NCI-H510A treated with DMSO at 0.1 percent for 48 hours (cell line): ENCODE measurements around the gene SGCD.

Source experiments
- DNase-seq: peaks from one replicate; lab custom pipeline; 2025; lab: John Stamatoyannopoulos, UW

Gene SGCD

GRCh38 chr5:156513123-156513815 is 186.3 kb downstream of the SGCD start:
- DNase-seq, result no peak

DNA sequence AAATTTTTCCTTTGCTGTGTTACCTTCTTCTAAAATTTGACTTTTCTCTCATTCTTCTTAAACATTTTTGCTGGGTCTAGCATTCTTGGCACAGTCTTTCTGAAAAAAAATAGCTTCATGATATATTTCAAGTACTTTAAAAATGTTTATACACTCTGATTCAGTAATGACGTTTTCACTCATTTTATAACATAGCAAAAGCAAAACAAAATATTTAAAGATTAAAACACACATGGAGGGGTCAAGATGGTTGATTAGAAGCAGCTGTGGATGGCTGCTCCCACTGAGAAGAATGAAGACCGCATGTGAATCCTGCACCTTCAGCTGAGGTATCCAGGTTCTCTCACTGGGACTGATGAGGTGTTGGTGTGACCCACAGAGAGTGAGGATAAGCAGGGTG is 188.2 kb downstream of the SGCD start:
- no peak for DNase-seq

GRCh38 chr5:156515803-156516360 is 188.9 kb downstream of the SGCD start:
- no peak for DNase-seq

DNA sequence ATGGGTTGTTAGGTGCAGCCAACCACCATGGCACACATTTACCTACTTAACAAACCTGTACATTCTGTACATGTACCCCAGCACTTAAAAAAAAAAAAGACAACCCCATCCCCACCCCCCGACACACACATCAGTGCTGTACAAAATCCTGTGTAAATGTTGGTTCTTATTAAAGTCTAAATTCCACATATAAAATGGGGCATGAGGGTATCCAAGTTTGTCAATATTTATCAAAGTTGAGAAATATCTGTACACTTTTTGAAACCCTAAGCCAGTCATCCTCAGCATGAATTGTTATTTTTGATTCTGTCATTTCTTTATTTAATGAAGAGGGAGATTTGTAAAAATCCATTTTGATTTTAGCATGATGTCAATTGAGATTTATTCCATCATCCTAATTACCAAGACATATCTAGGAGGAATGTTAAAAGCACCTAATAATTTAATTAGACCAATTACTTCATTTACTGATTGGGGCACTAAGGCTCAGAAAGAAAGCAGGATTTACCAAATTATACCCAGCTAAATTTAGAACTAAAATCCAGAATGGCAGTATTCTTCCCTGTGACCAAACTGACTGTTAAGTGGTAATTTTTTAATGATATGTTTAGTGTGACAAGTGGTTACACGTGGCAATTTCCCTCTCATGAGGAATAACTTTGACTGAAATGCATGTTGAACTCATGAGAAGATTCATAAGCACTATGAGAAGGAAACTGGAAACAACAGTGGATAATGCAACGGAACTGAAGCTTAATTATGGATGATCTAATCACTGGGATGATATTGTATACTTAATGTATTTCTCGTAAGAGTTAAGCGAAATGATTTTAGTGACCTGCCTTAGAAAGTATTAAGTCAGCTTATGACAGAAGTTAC is 195.9 kb downstream of the SGCD start:
- DNase-seq, result no peak

GRCh38 chr5:156523607-156524006 is 196.6 kb downstream of the SGCD start:
- DNase-seq, result no peak

- no peak for DNase-seq
Measured at GRCh38 chr5:156526081-156526925, 199.3 kb downstream of the SGCD start.

- DNase-seq, result no peak
Measured at GRCh38 chr5:156527611-156528010, 200.6 kb downstream of the SGCD start.

- DNase-seq, result no peak
Measured at GRCh38 chr5:156528673-156529072, 201.7 kb downstream of the SGCD start.

DNA sequence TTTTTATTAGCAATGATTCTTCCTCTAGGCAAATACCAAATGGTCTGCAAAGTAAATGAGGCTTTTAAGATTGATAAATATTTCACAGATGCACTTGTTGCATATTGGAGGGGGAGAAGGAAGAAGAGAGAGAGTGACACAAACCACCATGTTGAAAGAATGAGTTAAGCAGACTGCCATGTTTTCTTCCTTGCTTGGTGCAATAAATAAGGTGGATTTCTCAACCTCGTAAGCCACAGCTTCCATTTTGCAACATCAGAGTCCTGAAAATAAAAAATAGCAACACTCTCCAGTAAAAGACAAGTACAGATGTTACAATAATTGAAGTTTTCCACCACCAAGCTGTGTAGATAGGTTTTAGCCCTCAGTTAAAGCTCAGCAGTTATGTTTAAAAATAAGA is 202.9 kb downstream of the SGCD start:
- no peak for DNase-seq

- no peak for DNase-seq
Measured at GRCh38 chr5:156531199-156531598, 204.2 kb downstream of the SGCD start.

GRCh38 chr5:156532921-156533320 is 206.0 kb downstream of the SGCD start:
- DNase-seq, result no peak

GRCh38 chr5:156534085-156534484 is 207.1 kb downstream of the SGCD start:
- no peak for DNase-seq

DNA sequence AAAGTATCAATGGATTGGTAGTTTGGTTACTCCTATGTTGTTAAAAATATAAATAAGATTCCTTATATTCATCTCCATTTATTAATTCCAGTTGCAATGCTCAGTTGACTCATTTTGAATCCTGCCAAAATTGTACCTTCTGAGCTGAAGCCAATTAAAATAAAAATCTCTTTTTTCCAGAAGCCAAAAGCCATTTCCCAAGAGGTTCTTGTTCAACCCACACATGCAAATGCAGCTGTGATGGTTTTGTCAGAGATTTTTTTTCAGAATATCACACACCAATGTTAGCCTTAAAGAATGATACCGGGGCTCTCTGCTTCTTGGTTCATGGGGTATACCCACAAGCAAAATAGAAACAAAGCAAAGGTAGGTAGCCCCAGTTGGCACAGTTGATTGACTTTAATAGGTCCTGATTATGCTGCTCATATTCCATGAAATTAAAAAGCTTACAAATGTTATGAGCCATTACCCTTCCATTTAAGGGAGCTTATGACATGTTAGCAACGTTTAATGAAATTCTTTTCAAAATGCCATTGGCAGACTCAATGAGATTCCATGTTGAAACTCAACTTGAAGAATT is 208.0 kb downstream of the SGCD start:
- DNase-seq, result no peak

GRCh38 chr5:156540491-156540890 is 213.5 kb downstream of the SGCD start:
- DNase-seq, result no peak

- no peak for DNase-seq
Measured at GRCh38 chr5:156541582-156541981, 214.6 kb downstream of the SGCD start.

DNA sequence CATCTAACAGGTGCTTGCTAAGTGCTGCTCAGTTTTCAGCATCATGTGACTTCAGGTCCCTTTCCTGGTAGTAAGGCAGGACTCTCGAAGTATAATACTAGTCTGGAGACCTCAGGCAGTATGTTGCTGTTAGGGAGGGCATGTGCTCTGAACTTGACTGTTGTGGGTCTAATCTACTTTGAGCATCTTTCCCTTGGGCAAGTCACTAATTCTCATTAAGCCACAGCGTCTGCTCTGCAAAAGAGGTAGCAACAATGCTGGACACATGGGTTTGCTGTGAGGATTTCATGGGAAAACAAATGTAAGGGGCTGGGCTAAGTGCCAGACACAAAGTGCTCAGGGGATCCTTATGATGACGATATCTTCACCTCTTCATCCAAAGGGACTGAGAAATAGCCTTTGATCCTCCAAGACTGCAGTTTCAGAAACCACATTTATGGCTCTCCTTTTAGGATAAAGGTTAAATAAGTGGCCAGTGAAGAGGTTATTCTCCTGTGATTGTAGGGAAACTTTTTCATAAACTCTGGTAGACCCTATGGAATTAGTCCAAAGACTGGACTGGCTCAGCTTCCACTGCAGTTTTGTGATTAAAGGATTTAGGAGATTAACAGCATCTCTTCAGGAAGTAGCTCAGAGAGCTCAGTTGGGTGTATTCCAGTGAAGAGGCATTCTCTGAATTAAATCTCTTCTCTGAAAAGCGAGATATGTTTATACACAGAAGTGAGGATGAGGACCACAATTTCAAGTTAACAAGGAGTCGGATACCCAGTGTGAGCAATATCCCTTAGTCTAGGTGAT is 216.6 kb downstream of the SGCD start:
- no peak for DNase-seq

GRCh38 chr5:156552855-156553358 is 225.9 kb downstream of the SGCD start:
- no peak for DNase-seq

GRCh38 chr5:156556666-156557406 is 229.9 kb downstream of the SGCD start:
- DNase-seq, result no peak

GRCh38 chr5:156560002-156560401 is 233.0 kb downstream of the SGCD start:
- no peak for DNase-seq

- DNase-seq, result no peak
Measured at GRCh38 chr5:156561651-156562050, 234.7 kb downstream of the SGCD start.
